Stimulated activated CD4-positive, alpha-beta T cell treated with anti-CD3 and anti-CD28 coated beads, Interleukin-2, amount 100 ng/mL, for 24 hours (primary cell): ENCODE measurements around the gene TUBB3.
"Not testable (repeated sequence)": the region's sequence is repeated elsewhere in the genome, so short reads cannot be mapped to it uniquely, and the experiment has no call there.

Experiments
- DNase-seq, 2 donors: peaks; one replicate each; pipeline ENCODE4 v3.0.0-alpha.2; 2020

TUBB3 gene

DNA sequence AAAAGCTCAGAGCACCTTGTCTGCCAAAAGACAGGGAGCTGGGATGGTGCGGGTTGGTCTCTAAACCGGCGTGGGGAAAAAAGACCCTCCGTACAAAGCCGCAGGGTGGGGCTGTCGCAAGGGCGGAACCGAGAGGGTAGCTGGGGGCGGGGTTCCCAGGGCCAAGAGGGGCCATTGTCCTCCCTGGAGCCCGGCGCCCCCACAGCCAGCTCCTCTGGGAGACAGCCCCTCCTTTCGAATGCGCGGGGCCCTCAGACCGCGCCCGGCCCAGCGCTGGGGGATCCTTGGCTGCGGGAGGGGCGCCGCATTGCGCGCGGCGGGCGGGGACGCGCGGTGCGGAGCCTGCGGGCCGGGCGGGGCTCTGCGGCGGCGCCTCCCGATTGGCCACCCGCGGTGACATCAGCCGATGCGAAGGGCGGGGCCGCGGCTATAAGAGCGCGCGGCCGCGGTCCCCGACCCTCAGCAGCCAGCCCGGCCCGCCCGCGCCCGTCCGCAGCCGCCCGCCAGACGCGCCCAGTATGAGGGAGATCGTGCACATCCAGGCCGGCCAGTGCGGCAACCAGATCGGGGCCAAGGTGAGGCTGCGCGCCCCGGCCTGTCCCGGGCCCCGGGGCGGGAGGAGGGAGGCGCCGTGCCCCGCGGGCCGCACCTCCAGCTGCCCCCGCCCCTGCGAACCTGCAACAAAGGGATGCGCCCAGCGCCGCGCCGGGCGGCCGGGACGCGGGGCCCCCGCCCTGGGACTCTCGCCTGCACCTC lies at the start of gene TUBB3:
TSS of gene TUBB3 (plus strand) at position 459 of the 756 bp plus-strand sequence. CDS start at position 519, 60 bp downstream.
- DNase-seq = peak in 1 of 2 donors; percentile 65

DNA sequence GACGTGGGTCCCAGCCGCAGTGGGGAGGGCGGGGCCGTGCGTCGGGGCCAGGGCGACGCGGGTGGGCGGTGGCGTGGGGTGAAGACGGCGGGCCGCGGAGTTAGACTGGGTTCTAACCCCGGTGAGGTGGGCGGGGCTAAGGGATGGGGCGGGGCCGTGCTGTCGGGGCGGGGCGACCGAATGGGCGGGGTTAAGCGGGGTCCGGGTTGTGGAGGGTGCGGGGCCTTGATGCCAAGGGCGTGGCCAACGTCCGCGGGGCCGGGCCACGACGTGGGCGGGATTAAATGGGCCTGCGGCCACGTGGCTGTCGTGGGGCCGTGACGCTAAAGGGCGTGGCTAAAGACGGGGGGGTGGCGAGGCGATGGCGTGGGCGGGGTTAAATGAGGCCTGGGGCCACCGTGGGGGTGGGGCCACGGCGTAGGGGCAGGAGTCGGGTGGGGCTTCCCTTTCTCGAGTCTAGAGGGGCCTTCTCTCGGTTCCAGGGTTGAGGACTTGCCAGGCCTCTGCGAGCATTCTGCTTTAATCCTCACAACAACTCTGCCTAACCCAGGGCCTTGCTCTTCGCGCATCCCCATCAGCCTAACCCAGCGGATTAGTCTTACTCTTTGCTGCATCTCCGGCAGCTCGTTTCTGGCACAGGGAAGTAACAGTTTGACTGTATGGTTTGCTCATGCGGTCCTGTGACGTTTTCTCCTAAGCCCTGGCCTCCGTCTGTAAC lies 49.0 kb upstream of the TUBB3 start:
- peak; percentile 95 to 97 for DNase-seq

DNA sequence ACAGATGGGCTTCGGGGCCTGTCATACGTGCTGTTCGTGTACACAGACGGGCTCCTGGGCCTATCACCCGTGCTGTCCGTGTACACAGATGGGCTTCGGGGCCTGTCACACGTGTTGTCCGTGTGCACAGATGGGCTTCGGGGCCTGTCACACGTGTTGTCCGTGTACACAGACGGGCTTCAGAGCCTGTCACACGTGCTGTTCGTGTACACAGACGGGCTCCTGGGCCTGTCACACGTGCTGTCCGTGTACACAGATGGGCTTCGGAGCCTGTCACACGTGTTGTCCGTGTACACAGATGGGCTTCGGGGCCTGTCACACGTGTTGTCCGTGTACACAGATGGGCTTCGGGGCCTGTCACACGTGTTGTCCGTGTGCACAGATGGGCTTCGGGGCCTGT lies 44.0 kb upstream of the TUBB3 start:
- DNase-seq = not testable (repeated sequence)

DNA sequence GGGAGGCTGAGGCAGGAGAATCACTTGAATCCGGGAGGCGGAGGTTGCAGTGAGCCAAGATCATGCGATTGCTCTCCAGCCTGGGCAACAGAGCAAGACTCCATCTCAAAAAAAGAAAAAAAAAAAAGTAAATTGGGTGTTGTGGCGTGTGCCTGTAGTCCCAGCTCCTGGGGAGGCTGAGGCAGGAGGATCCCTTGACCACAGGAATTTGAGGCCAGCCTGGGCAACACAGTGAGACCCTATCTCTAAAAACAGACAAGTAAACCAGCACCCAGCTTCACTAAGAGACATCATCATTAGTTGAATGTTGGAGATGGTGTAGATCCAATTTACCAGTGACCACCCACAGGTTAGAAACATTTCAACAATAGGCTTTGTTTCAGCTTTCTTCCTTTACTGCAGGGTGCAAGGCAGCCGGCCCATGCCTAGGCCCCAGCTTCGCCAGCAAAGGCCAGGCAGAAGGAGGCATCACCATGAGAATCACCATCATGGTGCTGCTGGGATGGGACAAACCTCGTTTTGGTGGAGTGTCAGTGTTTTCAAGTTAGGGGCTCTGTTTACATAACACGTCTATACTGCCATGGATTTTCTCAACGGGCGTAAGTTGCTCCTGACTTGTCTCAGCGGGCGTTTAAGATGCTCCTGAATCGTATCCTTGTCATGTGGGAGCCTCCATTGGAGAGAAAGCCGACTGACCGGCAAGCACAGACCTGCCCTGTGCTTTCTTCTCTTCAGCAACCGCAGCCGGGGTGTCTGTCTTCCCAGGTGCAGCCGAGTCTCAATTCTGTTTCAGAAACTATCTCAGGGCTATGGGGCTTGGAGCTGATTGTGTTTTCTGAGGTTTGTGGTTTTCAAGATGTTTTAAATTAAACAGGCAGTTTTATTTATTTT lies 42.4 kb upstream of the TUBB3 start:
- DNase-seq = no peak

DNA sequence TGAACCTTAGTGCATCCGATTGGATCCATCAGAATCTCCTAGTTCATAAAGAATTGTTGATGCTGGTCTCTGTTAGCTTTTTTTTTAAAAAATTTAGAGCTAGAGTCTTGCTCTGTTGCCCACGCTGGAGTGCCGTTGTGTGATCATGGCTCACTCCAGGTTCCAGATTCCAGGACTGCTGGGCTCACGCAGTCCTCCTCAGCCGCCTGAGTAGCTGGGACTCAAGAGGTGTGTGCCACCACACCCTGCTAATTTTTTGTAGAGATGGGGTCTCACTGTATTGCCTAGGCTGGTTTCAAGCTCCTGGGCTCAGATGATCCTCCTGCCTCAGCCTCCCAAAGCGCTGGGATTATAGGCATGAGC lies 41.8 kb upstream of the TUBB3 start:
- no peak for DNase-seq

DNA sequence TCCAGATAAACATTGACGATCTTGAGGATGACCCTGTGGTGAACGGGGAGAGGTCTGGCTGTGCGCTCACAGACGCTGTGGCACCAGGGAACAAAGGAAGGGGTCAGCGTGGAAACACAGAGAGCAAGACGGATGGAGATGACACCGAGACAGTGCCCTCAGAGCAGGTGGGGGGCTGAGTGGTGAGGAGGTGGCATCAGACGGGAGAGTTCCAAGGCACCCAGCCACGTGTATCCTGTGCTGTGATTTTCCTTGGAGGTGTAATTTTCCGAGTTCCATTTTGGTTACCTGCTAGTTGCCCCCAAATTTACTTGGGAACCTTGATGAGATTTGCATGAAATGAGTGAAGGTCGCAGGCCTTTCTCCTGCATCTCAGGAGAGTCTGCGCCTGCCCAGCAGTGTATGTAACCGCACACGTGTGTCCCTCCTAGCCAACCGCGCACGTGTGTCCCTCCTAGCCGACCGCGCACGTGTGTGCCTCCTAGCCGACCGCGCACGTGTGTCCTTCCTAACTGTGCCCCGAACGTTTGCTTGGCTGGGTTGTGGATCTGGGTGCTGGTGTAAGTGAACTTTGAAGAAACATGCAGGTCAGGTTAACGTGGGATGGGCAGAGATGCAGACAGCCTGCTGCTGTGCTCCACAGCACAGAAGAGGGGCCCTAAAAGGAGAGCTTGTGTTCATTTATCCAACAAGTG lies 39.6 kb upstream of the TUBB3 start:
- no peak for DNase-seq

DNA sequence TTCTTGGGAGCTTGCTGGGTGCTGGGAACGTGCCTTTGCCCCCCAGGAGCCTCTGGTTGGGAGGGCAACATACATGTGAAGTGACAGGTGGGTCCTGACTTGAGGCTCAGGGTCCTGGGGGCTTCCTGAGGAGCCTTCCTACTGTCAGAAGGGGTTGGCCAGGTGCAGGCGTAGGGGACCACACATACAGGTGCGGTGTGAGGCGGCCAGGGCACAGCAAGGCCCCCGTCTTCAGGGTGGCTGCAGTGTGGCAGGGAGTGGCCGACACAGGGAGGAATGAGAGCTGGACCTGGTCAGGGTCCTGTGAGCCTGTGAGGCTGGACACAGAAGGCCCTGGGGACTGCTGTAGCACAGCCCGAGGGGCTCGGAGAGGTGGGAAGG lies 39.1 kb upstream of the TUBB3 start:
- no peak for DNase-seq

DNA sequence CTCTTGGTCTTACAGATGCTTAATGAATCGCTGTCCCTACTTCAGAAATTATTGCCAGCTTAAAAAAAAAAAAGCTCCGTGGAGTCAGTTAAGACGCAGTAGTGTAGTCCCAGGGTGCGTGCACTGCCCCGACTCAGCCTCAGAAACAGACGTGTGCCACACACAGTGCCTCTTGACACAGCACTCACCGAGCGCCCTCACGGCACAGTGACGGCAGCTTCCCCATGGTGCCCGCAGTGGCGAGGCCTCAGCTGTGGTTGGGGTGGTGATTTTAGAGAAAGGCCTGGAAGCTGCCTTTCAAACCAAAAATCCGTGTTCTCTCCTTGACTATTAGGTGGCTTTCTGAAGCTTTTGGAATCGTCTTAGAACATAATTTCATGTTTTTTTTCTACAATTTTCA lies 35.9 kb upstream of the TUBB3 start:
- no peak for DNase-seq

DNA sequence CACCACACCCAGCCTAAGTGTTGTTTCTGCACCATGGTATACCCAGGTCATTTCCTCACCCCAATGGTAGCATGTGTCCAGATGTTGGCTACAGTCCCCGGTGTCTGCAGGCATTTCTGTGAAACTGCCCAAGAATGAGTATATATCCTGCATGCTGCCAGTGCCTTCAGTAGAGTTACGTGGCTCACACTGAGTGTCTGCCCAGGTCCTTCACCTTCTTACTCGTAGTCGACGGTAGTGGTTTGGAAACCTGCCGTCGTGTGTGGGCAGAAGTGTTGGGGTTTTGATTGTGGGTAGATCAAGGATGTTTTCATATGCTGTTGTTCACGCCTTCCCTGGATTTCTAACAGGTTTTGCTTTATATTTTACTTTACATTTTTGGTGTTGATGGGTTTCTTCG lies 32.9 kb upstream of the TUBB3 start:
- DNase-seq = peak; percentile 32 to 49

DNA sequence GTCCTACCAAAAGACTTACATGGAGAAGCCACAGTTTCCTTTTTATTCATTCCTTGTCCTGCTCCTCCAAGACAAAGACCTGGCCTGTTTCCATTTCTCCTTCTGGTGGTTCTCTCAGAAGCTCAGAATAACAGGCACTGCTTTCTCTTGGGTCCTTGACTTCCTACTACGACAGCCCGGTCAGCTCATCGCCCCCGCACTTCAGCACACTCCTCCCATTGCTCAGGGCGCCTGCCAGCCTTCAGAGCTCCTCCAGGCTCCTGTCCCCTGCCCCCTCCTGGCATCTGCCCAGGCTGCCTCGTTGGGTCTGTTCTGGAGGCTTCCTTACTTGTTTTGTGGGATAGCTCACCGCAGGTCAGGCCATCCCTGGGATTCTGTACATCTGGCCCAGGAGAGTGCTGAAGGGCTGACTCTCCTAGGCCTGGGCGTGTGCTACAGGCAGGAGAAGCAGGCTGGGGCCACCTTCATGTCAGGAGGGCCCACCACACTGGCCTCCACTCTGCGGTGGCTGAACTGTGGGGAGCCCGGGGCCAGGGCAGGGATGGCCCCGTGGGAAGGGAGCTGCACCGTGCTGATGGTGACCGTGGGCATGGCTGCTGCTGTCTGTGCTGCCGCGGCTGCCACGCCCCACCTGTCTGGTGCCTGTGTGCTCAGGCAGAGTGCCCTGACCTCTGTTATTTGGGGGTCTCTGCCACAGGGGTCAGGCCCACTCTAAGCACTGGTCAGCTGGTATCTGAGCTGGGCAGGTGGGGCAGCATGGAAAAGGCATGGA lies 32.1 kb upstream of the TUBB3 start:
- DNase-seq = no peak

DNA sequence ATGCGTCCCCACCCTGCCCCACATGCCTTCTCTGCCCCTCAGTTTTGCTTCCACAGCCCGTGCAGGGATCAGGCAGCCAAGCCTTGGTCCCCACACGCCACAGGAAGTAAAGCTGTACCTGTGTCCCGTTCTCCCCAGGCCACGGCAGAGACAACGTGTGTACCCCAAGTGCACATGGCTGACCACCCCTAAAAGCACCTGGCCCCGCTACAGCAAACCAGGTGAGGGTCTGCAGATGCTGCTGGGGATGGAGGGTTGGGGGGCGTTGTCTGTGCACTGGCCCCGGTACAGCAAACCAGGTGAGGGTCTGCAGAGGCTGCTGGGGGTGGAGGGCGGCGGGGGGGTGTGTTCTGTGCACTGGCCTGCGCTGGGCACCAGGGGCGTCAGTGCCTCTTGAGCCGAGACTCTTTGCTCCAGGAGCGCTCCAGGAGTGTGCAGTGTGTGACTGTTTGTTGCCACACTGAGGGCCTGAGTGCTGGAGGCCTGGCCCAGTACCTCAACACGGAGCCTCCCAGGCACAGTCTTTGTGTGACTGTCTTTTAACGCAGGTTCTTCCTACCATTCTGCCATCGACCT lies 31.0 kb upstream of the TUBB3 start:
- no peak for DNase-seq

DNA sequence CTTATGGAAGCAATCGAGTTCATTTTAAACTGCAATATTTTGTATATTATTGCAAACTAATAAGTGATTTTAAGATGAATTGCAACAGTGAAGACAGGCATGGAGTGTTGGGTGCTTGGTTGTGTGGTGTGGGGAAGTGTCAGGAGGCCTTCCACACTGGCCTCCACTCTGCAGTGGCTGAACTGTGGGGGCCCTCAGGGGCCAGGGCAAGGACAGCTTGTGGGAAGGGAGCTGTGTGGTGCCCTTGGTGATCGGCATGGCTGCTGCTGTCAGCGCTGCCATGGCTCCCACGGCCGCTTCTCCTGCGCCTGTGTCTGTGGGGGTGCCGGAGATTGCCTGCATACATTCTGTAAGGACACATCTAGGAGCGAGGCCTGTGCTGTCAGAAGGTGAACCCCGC lies 30.5 kb upstream of the TUBB3 start:
- no peak for DNase-seq

DNA sequence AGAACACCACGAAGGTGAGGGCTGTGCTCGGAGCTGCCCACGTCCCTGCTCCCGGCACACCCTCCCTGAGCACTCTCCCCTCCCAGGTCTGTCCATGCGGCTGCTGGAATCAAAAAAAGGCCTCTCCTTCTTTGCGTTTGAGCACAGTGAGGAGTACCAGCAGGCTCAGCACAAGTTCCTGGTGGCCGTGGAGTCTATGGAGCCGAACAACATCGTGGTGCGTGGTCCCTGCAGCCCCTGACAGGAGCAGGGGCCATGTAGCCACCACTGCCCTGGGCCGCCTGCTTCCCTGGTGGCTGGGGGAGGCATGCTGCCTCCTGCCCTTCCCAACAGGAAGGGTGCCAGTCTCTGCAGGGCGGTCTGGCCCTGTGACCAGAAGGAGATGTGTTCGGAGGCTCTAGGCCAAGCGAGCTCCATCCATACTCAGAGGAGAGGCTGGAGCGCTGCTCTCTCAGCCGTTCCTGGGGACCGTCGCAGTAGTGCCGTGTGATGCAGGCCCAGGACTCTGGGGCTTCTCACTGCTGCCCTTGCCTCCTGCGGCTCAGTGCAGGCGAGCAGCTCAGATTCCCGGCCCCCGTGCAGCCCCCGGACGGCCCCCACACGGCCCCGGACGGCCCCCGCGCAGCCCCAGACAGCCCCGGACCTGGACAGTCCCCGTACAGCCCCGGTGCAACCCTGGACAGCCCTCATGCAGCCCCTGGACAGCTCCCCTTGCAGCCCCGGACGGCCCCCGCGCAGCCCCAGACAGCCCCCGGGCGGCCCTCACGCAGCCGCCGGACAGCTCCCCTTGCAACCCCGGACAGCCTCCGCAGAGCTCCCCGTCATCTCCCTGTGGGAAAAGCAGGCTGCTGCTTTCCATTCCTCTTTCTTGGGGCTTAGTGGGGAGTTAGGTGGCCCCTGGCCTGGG lies 29.2 kb upstream of the TUBB3 start:
- no peak for DNase-seq

DNA sequence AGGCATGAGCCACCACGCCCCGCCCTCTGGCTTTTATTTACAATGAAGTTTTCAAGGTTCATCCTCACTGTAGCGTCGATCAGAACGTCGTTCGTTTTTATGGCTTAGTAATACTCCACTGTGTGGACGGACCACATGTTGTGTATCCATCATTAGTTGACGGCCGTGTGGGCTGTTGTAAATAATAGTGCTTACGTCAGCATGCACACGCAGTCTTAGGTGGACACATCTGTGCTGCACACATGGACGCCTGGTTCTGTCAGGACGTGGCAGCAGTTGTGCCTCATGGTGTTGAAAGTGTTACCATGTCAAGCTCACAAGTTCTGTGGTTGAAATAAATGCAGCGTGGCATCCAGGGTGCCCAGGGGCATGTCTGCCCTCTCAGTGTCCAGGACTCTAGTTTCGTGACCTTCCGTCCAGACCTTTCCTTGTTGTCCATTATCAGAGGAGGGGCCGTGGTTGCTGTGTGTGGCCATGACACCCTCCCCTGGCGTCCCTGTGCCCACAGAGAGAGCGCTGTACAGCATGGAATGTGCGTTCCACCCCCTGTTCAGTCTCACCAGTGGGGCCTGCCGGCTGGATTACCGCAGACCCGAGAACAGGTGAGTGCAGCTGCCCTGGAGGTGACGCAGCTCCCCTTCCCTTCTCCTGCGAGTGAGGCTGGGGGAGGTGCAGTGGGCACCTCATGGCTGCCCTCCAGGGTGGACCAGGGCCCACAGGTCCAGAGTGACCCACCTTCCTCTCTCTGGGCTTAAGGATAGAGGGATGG lies 27.5 kb upstream of the TUBB3 start:
- DNase-seq = no peak

DNA sequence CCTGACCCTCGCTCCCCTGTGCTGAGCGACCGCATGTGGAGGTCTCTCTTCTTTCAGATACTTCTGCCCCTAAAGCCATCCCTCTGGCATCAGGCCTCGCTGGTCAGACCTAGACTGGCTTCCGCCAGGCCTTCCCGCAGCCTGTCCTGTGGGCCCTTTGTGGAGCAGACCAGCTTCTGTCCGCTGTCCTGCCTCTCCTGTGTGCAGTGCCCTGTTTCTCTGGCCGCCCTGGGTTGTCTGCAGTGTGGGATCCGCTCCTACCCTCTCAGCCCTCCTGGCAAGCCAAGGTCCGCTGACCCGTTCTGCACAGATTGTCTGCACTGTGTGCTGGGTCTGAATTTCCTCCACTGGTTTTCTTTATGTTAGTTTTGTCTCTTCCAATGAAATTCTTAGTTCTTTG lies 25.9 kb upstream of the TUBB3 start:
- no peak for DNase-seq

DNA sequence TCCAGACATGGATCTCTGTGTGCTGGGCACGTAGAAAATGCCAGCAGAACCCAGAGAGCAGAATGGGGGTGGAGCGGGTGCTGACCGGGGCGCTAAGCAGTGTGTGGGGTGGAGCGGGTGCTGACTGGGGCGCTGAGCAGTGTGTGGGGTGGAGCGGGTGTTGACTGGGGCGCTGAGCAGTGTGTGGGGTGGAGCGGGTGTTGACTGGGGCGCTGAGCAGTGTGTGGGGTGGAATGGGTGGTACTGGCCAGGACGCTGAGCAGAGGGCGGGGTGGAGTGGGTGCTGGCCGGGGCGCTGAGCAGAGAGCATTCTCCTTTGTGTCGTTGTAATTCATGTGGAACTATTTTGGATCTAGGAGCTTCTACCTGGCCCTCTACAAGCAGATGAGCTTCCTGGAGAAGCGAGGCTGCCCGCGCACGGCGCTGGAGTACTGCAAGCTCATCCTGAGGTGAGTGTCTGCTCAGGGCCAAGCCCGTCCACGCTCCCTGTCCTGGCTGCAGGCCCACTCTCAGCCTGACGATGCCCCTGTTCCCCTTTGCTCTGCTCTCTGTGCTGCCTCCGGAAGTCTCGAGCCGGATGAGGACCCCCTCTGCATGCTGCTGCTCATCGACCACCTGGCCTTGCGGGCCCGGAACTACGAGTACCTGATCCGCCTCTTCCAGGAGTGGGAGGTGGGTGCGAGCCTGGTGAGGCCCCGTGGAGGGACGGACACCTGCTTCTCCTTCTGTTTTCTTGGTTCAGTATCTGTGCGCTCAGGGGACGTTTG lies 24.8 kb upstream of the TUBB3 start:
- DNase-seq = no peak

DNA sequence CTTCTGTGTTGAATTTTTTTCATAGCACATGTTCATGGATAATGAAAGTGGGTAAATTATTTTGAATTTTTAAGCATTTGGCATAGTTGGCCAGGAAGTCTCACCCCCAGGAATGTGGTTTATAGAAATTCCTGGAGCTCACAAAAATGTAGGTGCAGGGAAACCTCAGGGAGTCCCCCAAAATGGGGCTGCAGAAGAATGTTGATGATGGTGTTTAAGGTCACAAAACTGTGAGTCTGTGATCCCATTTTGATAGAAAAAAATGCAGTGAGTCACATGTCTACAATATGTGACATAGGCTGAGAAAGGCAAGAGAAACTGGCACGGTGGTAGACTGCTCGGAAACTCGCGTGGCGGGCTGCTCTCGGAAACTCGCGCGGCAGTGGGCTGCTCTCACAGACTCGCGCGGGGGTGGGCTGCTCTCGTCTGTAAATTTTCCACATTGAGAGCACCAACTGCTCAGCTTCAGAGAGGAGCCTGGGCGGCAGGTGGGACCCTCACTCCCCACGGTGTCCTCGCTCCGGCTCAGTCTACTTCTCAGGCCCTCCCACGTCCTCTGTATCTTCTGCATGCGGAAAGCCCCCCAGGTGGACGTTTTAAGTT lies 23.2 kb upstream of the TUBB3 start:
- no peak for DNase-seq

DNA sequence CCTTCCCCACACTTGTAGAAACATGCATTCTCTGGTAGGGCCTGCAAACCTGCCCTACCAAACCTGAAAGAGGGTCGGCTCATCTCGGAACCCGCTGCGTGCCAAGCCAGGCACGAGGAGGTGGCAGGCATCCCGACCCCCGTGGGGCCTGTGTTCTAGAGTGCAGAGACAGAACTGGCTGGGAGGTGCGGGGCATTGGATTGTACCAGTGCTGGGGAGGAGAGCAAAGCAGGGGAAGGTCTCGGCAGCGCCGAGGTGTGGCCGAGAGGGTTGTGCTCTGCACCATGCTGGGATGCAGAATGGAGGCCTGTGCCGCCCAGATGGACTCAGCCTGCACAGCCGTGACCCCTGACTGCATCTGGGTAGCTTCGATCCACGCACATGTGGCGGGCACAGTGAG lies 22.3 kb upstream of the TUBB3 start:
- no peak for DNase-seq

DNA sequence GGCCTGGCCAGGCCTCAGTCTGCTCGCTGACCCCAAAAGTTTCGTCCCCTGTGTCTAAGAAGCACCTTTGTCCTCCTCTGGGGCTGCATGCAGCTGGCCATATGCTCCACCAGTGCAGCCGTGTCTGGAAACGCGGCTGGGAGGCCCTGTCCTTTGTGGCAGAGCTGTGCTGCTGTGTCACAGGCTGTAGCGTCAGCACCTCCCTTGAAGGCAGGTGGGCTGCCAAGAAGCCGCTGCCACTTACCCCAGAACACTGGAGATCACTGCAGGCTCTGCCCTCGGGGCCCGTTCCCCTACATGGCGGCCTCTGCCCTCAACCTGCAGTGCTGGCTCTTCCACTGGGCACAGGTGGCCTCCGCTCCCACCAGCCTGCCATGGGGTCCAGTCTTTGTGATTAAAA lies 20.2 kb upstream of the TUBB3 start:
- no peak for DNase-seq
